ENCODE results near the gene ADD1. TPM values are rescaled to one million over a fixed set of nuclear protein-coding genes. Genes with fewer than 3 reads are reported as not detected.
A peak's percentile ranks its signal among the peaks of the same experiment; 100 is the strongest.

ADD1 gene
- total and polyA plus RNA-seq, 8 donors: 70.9 to 160 (median 92.0) TPM

DNA sequence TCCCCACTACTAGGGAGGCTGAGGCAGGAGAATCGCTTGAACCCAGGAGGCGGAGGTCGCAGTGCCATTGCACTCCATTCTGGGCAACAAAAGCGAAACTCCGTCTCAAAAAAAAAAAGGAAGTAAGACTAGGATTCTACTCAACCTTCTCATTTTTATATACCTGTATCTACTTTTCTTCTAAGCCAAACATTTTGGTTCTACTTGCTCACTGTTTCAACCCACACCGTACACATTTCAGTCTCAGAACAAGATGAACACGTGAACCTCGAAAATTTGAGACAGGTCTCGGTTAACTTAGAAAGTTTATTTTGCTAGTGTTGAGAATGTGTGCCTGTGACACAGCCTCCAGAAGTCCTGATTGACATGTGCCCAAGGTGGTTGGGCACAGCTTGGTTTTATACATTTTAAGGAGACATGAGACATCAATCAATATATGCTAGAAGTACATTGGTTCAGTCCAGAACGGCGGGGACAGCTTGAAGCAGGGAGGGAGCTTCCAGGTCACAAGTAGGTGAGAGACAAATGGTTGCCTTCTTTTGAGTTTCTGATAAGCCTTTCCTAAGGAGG lies 3.7 kb downstream of the ADD1 start:
- Histone ChIP-seq H3K27me3 (no peaks in the 10 kb centered on the region), H3K36me3 (no peaks in the 10 kb centered on the region), H3K4me3 (no peak overlapping the region), H3K27ac (peak overlapping the region in 2 of 4 donors; percentile 56 to 70), H3K9me3 (no peaks in the 10 kb centered on the region), H3K4me1 (peaks cover 32 to 58% (median 51%) of the 10 kb centered on the region in 3 donors)
- ATAC-seq (no peak), DNase-seq (no peak), FAIRE-seq (no peak)
- TF ChIP-seq, protein P1, sequence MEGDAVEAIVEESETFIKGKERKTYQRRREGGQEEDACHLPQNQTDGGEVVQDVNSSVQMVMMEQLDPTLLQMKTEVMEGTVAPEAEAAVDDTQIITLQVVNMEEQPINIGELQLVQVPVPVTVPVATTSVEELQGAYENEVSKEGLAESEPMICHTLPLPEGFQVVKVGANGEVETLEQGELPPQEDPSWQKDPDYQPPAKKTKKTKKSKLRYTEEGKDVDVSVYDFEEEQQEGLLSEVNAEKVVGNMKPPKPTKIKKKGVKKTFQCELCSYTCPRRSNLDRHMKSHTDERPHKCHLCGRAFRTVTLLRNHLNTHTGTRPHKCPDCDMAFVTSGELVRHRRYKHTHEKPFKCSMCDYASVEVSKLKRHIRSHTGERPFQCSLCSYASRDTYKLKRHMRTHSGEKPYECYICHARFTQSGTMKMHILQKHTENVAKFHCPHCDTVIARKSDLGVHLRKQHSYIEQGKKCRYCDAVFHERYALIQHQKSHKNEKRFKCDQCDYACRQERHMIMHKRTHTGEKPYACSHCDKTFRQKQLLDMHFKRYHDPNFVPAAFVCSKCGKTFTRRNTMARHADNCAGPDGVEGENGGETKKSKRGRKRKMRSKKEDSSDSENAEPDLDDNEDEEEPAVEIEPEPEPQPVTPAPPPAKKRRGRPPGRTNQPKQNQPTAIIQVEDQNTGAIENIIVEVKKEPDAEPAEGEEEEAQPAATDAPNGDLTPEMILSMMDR (IDR thresholded peaks at IDR 0.05): no peak
- intact Hi-C loops (cut with DNase I): no loop called here
- WGBS, 2 donors: 65 to 72% methylated on average over 11 of the region's 11 CpGs

DNA sequence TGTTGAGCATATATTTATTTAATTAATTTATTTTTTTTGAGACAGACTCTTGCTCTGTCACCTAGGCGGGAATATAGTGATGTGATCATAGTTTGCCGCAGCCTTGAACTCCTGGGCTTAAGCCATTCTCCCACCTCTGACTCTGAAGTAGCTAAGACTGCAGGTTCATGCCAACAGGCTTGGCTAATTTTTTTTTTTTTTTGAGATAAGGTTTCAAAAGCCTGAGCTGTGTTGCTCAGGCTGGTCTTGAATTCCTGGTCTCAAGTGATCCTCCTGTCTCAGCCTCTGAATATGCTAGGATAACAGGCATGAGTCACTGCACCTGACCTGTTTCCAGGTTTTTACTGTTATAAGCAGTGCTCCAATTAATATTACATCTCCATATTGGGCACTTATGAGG lies 4.8 kb downstream of the ADD1 start:
- intact Hi-C loops (cut with DNase I): no loop called here
- no peak overlapping the region for H3K4me3 ChIP-seq
- 19 to 23% methylated on average over 2 of the region's 2 CpGs for WGBS, 2 donors
- peak in 2 of 6 donors; percentile 53 to 54 for DNase-seq
- ATAC-seq: peak; percentile 45 to 48 (median 46)
- no peaks in the 10 kb centered on the region for H3K36me3 ChIP-seq
- H3K27ac ChIP-seq: peak overlapping the region in 3 of 4 donors; percentile 44 to 70 (median 56)
- peaks cover 41 to 64% (median 56%) of the 10 kb centered on the region in 3 donors for H3K4me1 ChIP-seq
- TF ChIP-seq, protein P1 (IDR thresholded peaks at IDR 0.05): no peak
- no peak for FAIRE-seq
- no peaks in the 10 kb centered on the region for H3K9me3 ChIP-seq
- H3K27me3 ChIP-seq: no peaks in the 10 kb centered on the region

DNA sequence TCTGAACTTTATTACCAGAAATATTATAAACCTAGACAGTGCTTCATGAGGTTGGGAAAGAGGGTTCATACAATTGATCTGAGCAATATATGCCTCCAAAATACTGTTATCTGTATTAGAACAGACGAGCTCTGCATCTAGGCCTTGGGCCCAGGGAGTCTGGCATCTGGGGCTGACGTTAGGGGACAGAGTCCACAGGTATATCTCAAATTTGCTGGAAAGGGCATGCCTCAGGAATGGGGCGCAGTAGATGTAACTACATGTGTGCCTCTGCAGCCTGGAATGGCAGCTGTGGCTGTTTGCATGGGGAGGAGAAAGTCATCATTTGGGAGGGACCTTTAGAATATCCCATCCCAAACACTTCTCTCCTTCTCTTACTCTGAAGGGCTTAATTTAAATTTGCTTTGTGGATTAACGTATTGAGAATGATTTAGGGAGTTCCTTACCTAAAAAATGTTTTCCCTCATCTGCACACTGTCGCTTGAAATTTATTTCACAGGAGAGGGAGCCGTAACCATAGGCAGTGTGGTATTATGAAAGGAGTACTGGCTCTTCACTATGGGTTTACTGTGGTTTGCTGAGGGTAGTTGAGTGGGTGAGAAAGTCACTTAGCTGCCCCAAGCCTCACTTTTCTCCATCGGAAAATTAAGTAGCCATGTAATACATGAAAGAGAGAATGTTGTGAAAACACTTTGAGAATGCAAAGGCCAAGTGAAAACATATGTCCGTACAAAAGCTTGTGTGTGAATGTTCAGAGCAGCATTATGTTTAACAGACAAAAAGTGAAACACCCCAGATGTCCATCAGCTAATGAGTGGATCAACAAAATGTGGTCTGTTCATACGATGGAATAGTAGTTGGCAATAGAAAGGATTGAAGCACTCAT lies 5.9 kb downstream of the ADD1 start:
- Histone ChIP-seq H3K4me1 (peaks cover 42 to 68% (median 58%) of the 10 kb centered on the region in 3 donors), H3K4me3 (no peak overlapping the region), H3K9me3 (no peaks in the 10 kb centered on the region), H3K36me3 (peaks cover 0 to 9% (median 0%) of the 10 kb centered on the region in 3 donors), H3K27me3 (no peaks in the 10 kb centered on the region), H3K27ac (peak overlapping the region; percentile 6 to 70 (median 50))
- ATAC-seq (peak; percentile 72 to 86 (median 83)), DNase-seq (peak in 2 of 6 donors; percentile 72 to 75), FAIRE-seq (no peak)
- intact Hi-C loops (cut with DNase I): no loop called here
- 21 to 27% methylated on average over 9 of the region's 9 CpGs for WGBS, 2 donors
- TF ChIP-seq, protein P1 (IDR thresholded peaks at IDR 0.05): no peak

DNA sequence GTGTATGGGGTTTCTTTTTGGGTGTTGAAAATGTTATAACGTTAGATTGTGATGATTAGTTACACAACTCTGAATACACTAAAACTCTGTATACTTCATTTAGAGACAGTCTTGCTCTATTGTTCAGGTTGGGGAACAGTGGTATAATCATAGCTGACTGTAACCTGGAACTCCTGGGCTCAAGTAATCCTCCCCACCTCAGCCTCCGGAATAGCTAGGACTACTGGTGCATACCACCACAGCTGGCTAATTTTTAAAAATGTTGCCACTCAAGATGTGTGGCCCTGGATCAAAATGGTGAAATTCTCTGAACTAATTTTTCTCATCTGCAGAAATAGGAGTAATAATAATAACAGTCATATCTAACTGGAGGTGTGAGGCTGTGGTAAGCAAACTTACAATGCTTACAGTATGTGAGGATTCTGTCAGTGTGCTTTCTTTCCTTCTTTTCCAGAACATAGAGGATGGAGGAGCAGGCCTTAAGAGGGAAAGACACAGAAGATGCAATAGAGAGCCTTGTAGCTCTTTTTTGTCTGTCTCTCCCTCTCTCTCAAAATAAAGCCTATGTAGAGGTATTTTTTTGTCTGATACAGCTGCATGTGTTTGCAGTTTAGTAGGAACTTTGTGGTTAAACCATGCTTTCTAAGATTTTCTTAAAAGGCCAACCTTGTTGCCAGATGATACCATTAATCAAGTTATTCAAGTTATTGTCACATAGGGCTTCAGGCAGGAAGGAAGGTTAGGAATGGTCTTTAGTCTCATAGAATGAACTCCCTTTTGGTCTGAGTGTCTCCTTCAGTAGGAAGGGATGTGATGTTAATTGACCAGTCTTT lies 7.5 kb downstream of the ADD1 start:
- 69 to 74% methylated on average over 2 of the region's 2 CpGs for WGBS, 2 donors
- TF ChIP-seq, protein P1 (IDR thresholded peaks at IDR 0.05): no peak
- ATAC-seq (no peak), DNase-seq (no peak), FAIRE-seq (no peak)
- no peaks in the 10 kb centered on the region for H3K9me3 ChIP-seq
- no peaks in the 10 kb centered on the region for H3K27me3 ChIP-seq
- intact Hi-C loops (cut with DNase I): no loop called here
- H3K36me3 ChIP-seq: peaks cover 0 to 10% (median 0%) of the 10 kb centered on the region in 3 donors
- H3K27ac ChIP-seq: peak overlapping the region in 1 of 4 donors; percentile 17
- H3K4me3 ChIP-seq: no peak overlapping the region
- peaks cover 36 to 64% (median 44%) of the 10 kb centered on the region in 3 donors for H3K4me1 ChIP-seq
